SK-N-SH treated with all-trans-retinoic acid at 6 μM for 48 hours (cell line): Measurements from ENCODE around the gene FOXR1.

Experiments
- ATAC-seq: fragments of 200-7000 bp; cut with Tn5 transposase; 3 replicates; pipeline ENCODE4 v1.9.1; 2020; ENCODE audit warnings: mild to moderate bottlenecking, moderate library complexity
- ARNTL ChIP-seq: fragments of 450-650 bp; formaldehyde crosslinking; IDR thresholded peaks from 2 replicates; pipeline ENCODE4 v1.5.0; 2020; ENCODE audit warnings: low read depth, mild to moderate bottlenecking, moderate library complexity, borderline replicate concordance
- BACH2 ChIP-seq: fragments of 250-450 bp; sonication (Bioruptor Pico); IDR thresholded peaks from 2 replicates; pipeline ENCODE4 v1.9.0; 2021; ENCODE audit warnings: mild to moderate bottlenecking, borderline replicate concordance
- CREB5 ChIP-seq: fragments of 250-450 bp; sonication (Bioruptor Pico); IDR thresholded peaks from 2 replicates; pipeline ENCODE4 v1.5.1; 2020; ENCODE audit warnings: low read depth, mild to moderate bottlenecking, moderate library complexity
- CSDC2 ChIP-seq: fragments of 250-450 bp; sonication (Bioruptor Pico); IDR thresholded peaks from 2 replicates; pipeline ENCODE4 v1.5.0; 2020; ENCODE audit warnings: mild to moderate bottlenecking, moderate library complexity
- CSRNP3 ChIP-seq: fragments of 250-450 bp; sonication (Bioruptor Pico); IDR thresholded peaks from 2 replicates; pipeline ENCODE4 v1.5.1; 2021; ENCODE audit warnings: mild to moderate bottlenecking, moderate library complexity
- GLIS3 ChIP-seq: fragments of 250-450 bp; sonication (Bioruptor Pico); IDR thresholded peaks from 2 replicates; pipeline ENCODE4 v1.5.0; 2020; ENCODE audit warnings: mild to moderate bottlenecking, moderate library complexity
- OSR1 ChIP-seq: fragments of 250-450 bp; sonication (Bioruptor Pico); IDR thresholded peaks from 2 replicates; pipeline ENCODE4 v1.8.0; 2022; ENCODE audit warnings: moderate library complexity, mild to moderate bottlenecking, inconsistent platforms
- PATZ1 ChIP-seq: fragments of 250-450 bp; sonication (Bioruptor Pico); IDR thresholded peaks from 2 replicates; pipeline ENCODE4 v1.8.0; 2020; ENCODE audit warnings: mild to moderate bottlenecking, moderate library complexity, borderline replicate concordance
- POU6F1 ChIP-seq: fragments of 250-450 bp; sonication (Bioruptor Pico); IDR thresholded peaks from 2 replicates; pipeline ENCODE4 v1.8.0; 2021; ENCODE audit warnings: low read depth, mild to moderate bottlenecking, moderate library complexity, borderline replicate concordance
- PPARA ChIP-seq: fragments of 250-450 bp; sonication (Bioruptor Pico); IDR thresholded peaks from 2 replicates; pipeline ENCODE4 v1.5.0; 2020; ENCODE audit warnings: mild to moderate bottlenecking, borderline replicate concordance
- RARB ChIP-seq: fragments of 250-450 bp; sonication (Bioruptor Pico); IDR thresholded peaks from 2 replicates; pipeline ENCODE4 v1.8.0; 2021; ENCODE audit warnings: mild to moderate bottlenecking, moderate library complexity
- SNAI2 ChIP-seq: fragments of 250-450 bp; sonication (Bioruptor Pico); IDR thresholded peaks from 2 replicates; pipeline ENCODE4 v1.5.0; 2020; ENCODE audit warnings: mild to moderate bottlenecking, moderate library complexity
- TCF4 ChIP-seq: fragments of 250-450 bp; sonication (Bioruptor Pico); IDR thresholded peaks from 2 replicates; pipeline ENCODE4 v1.8.0; 2021; ENCODE audit warnings: mild to moderate bottlenecking, moderate library complexity, borderline replicate concordance
- TOX ChIP-seq: fragments of 250-450 bp; sonication (Bioruptor Pico); IDR thresholded peaks from 2 replicates; pipeline ENCODE4 v1.8.0; 2021; ENCODE audit warnings: mild to moderate bottlenecking, moderate library complexity, borderline replicate concordance
- ZC3H10 ChIP-seq: fragments of 250-450 bp; sonication (Bioruptor Pico); IDR thresholded peaks from 2 replicates; pipeline ENCODE4 v1.5.1; 2021; ENCODE audit warnings: mild to moderate bottlenecking, moderate library complexity
- ZFP3 ChIP-seq: fragments of 250-450 bp; sonication (Bioruptor Pico); IDR thresholded peaks from 2 replicates; pipeline ENCODE4 v1.5.0; 2020; ENCODE audit warnings: mild to moderate bottlenecking, moderate library complexity
- ZFP30 ChIP-seq: fragments of 450-650 bp; formaldehyde crosslinking; IDR thresholded peaks from 2 replicates; pipeline ENCODE4 v1.5.0; 2022; ENCODE audit warnings: mild to moderate bottlenecking, moderate library complexity
- ZNF565 ChIP-seq: fragments of 450-650 bp; formaldehyde crosslinking; conservative IDR thresholded peaks from 2 replicates; pipeline ENCODE4 v1.5.0; 2020; ENCODE audit warnings: low read depth, mild to moderate bottlenecking, moderate library complexity
- ZNF70 ChIP-seq: fragments of 450-650 bp; formaldehyde crosslinking; IDR thresholded peaks from 2 replicates; pipeline ENCODE4 v1.5.0; 2020; ENCODE audit warnings: mild to moderate bottlenecking, moderate library complexity
- ZNF8 ChIP-seq: fragments of 450-650 bp; formaldehyde crosslinking; IDR thresholded peaks from 2 replicates; pipeline ENCODE4 v1.5.0; 2020; ENCODE audit warnings: mild to moderate bottlenecking, moderate library complexity

Gene FOXR1

GRCh38 chr11:119029340-119030028 is 57.9 kb downstream of the FOXR1 start:
- peak; percentile 1; the same call in 1 of the 3 replicates for ATAC-seq
- TF ChIP-seq OSR1 (CRISPR knock-in tag), result no peak
- TF ChIP-seq CSRNP3, result no peak
- TF ChIP-seq PATZ1, result no peak
- TF ChIP-seq POU6F1, result no peak
- TF ChIP-seq ARNTL, result no peak
- TF ChIP-seq ZNF70 (CRISPR knock-in tag), result no peak
- no peak for TF ChIP-seq ZNF565 (CRISPR knock-in tag)
- no peak for TF ChIP-seq PPARA (CRISPR knock-in tag)
- TF ChIP-seq TCF4, result no peak
- TF ChIP-seq GLIS3, result no peak
- no peak for TF ChIP-seq ZNF8 (CRISPR knock-in tag)
- TF ChIP-seq CREB5 (CRISPR knock-in tag), result no peak
- no peak for TF ChIP-seq CSDC2
- no peak for TF ChIP-seq ZFP3 (CRISPR knock-in tag)

GRCh38 chr11:119030029-119030328 is 58.4 kb downstream of the FOXR1 start:
- ATAC-seq, result no peak; the same call in 2 of the 3 replicates
- no peak for TF ChIP-seq BACH2 (CRISPR knock-in tag)
- TF ChIP-seq OSR1 (CRISPR knock-in tag), result no peak
- no peak for TF ChIP-seq CSDC2
- no peak for TF ChIP-seq ZNF70 (CRISPR knock-in tag)
- TF ChIP-seq PATZ1, result no peak
- TF ChIP-seq ARNTL, result no peak
- TF ChIP-seq POU6F1, result no peak
- TF ChIP-seq ZNF8 (CRISPR knock-in tag), result no peak
- TF ChIP-seq CSRNP3, result no peak
- TF ChIP-seq ZFP30 (CRISPR knock-in tag), result no peak
- TF ChIP-seq SNAI2 (CRISPR knock-in tag), result no peak
- no peak for TF ChIP-seq RARB
- no peak for TF ChIP-seq CREB5 (CRISPR knock-in tag)
- no peak for TF ChIP-seq TOX (CRISPR knock-in tag)
- no peak for TF ChIP-seq ZC3H10 (CRISPR knock-in tag)
